ENCODE data around the gene SLC13A2. TPM values are rescaled to one million over a fixed set of nuclear protein-coding genes. Genes with fewer than 3 reads are reported as not detected.

Gene SLC13A2
- total and polyA plus RNA-seq, 10 donors: 0.03 TPM; not detected in 9

DNA sequence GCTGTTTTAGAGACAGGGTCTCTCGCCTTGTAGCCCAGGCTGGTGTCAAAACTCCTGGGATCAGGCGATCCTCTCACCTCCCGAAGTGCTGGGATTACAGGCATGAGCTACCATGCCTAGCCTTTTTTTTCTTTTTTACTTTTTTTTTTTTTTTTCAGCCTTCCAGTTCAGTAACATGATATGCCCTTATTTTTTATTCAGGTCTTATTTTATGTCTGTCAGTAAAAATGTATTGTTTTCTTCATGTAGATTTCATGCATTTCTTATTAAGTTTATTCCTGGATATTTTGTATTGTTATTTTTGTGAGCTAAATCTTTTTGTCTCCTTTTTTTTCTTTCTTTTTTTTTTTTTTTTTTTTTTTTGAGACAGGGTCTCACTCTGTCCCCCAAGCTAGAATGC is 30.0 kb downstream of the SLC13A2 start:
- DNase-seq: no peak
- WGBS, 5 donors: 84 to 96% (median 91%) methylated on average over 3 of the region's 3 CpGs
- H3K27me3 ChIP-seq (replicated peaks in 1 of 7): peaks cover 0 to 22% (median 6%) of the 10 kb centered on the region in 7 donors
- H3K4me1 ChIP-seq: peaks cover 0 to 20% (median 13%) of the 10 kb centered on the region in 6 donors
- H3K36me3 ChIP-seq: no peaks in the 10 kb centered on the region
- no peak overlapping the region for H3K4me3 ChIP-seq
- no peak overlapping the region for H3K27ac ChIP-seq
- TF ChIP-seq, protein P1, sequence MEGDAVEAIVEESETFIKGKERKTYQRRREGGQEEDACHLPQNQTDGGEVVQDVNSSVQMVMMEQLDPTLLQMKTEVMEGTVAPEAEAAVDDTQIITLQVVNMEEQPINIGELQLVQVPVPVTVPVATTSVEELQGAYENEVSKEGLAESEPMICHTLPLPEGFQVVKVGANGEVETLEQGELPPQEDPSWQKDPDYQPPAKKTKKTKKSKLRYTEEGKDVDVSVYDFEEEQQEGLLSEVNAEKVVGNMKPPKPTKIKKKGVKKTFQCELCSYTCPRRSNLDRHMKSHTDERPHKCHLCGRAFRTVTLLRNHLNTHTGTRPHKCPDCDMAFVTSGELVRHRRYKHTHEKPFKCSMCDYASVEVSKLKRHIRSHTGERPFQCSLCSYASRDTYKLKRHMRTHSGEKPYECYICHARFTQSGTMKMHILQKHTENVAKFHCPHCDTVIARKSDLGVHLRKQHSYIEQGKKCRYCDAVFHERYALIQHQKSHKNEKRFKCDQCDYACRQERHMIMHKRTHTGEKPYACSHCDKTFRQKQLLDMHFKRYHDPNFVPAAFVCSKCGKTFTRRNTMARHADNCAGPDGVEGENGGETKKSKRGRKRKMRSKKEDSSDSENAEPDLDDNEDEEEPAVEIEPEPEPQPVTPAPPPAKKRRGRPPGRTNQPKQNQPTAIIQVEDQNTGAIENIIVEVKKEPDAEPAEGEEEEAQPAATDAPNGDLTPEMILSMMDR (IDR thresholded peaks at IDR 0.05 in 8 of 11, conservative IDR thresholded peaks at IDR 0.05 in 3 of 11): no peak
- TF ChIP-seq POLR2AphosphoS5 (IDR thresholded peaks at IDR 0.05) (no peak), POLR2A (IDR thresholded peaks at IDR 0.05) (no peak)
- intact Hi-C loops (cut with DNase I; ENCODE audit: low total_unique reads): no loop called here
- H3K9me3 ChIP-seq: no peaks in the 10 kb centered on the region

- Histone ChIP-seq H3K36me3 (no peaks in the 10 kb centered on the region), H3K27me3 (replicated peaks in 1 of 7) (peaks cover 0 to 49% (median 13%) of the 10 kb centered on the region in 7 donors), H3K4me1 (peaks cover 0 to 11% (median 7%) of the 10 kb centered on the region in 6 donors), H3K9me3 (no peaks in the 10 kb centered on the region), H3K4me3 (no peak within 1 kb of the TSS), H3K27ac (no peak within 1 kb of the TSS)
- intact Hi-C loops (cut with DNase I; ENCODE audit: low total_unique reads): no loop called here
- 88 to 92% (median 89%) methylated on average over 14 to 28 of the region's 28 CpGs for WGBS, 5 donors
- TF ChIP-seq, protein P1 (IDR thresholded peaks at IDR 0.05 in 8 of 11, conservative IDR thresholded peaks at IDR 0.05 in 3 of 11): no peak
- no peak for TF ChIP-seq POLR2AphosphoS5 (IDR thresholded peaks at IDR 0.05)
- no peak for TF ChIP-seq POLR2A (IDR thresholded peaks at IDR 0.05)
- no peak for DNase-seq
Observed at GRCh38 chr17:28505986-28506665, 32.7 kb downstream of the SLC13A2 start, which contains the start of gene FOXN1. Gene FOXN1, plus strand, starts transcription at chr17:28506348. Its CDS starts 17,622 bp downstream, at chr17:28523970.

DNA sequence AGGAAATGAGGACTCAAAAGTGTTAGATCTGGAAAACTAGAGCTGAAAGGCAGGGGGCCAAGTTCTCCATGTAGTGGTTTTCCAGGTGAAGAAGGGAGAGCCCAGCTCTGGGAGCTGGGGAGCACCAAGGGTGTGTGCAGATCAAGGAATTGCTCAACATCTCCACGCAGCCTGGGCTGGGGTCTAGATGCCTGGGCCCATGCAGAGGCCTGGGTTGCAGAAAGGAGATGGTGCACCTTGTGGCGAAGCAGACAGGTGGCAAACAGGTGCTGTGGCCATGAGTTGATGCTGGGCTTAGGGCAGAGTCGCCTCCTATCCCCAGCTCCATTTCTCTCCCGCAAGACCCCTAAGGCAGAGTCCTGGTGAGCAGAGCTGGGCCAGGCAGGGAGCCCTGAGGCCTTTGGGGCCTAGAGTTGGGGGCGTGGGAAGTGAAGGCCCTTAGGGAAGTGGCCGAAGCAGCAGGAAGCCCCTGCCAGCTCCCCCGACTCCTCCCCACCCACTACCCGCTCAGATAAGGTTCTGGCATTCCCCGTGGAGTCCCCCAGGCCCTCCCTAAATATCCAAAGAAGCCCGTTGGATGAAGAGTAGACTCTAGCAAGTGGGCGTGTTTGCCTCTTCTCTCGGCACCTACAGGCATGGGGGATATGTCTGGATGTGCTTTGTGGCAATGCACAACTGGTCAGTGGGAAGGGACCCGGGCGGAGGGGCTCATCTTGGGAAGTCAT is 33.5 kb downstream of the SLC13A2 start:
- intact Hi-C loops (cut with DNase I; ENCODE audit: low total_unique reads): no loop called here
- Histone ChIP-seq H3K4me3 (no peak overlapping the region), H3K36me3 (no peaks in the 10 kb centered on the region), H3K27me3 (replicated peaks in 1 of 7) (peaks cover 0 to 57% (median 13%) of the 10 kb centered on the region in 7 donors), H3K9me3 (no peaks in the 10 kb centered on the region), H3K27ac (no peak overlapping the region), H3K4me1 (peaks cover 0 to 3% (median under 1%) of the 10 kb centered on the region in 6 donors)
- WGBS, 5 donors: 63 to 88% (median 80%) methylated on average over 14 of the region's 14 CpGs
- TF ChIP-seq, protein P1 (IDR thresholded peaks at IDR 0.05 in 8 of 11, conservative IDR thresholded peaks at IDR 0.05 in 3 of 11): no peak
- TF ChIP-seq POLR2A (IDR thresholded peaks at IDR 0.05) (no peak), POLR2AphosphoS5 (IDR thresholded peaks at IDR 0.05) (no peak)
- DNase-seq: no peak

All from spleen (tissue), 11 donors.